Neural crest cell (in vitro differentiated cells): Measurements from ENCODE around the gene NAGPA. TPM values are rescaled to one million over a fixed set of nuclear protein-coding genes. Genes with fewer than 3 reads are reported as not detected.
"Not testable (repeated sequence)": the region's sequence is repeated elsewhere in the genome, so short reads cannot be mapped to it uniquely, and the experiment has no call there.

ENCODE experiments used
- DNase-seq: peaks from one replicate; pipeline ENCODE4 v3.0.0; 2021; ENCODE audit warnings: low read depth, mixed read lengths, low spot score
- H3K27ac Mint-ChIP-seq: one replicate; pipeline ENCODE4 v1.8.0; 2021; ENCODE audit warnings: mild to moderate bottlenecking, mixed read lengths; ENCODE audit not compliant: unreplicated experiment
- H3K27me3 Mint-ChIP-seq: 2 replicates; pipeline ENCODE4 v1.8.0; 2021; ENCODE audit warnings: low read depth, mild to moderate bottlenecking, mixed read lengths
- H3K36me3 Mint-ChIP-seq: 2 replicates; pipeline ENCODE4 v1.8.0; 2021; ENCODE audit warnings: low read depth, mild to moderate bottlenecking, mixed read lengths
- H3K4me1 Mint-ChIP-seq: 2 replicates; pipeline ENCODE4 v1.8.0; 2021; ENCODE audit warnings: mixed read lengths
- H3K4me3 Mint-ChIP-seq: one replicate; pipeline ENCODE4 v1.8.0; 2021; ENCODE audit warnings: mild to moderate bottlenecking, mixed read lengths
- H3K9me3 Mint-ChIP-seq: 2 replicates; pipeline ENCODE4 v1.8.0; 2021; ENCODE audit warnings: mixed read lengths
- CTCF ChIP-seq: fragments of 200-600 bp; sonication (generic); conservative IDR thresholded peaks from 2 replicates; pipeline ENCODE4 v1.5.0; 2021; ENCODE audit warnings: antibody characterized with exemption, mild to moderate bottlenecking
- long read RNA-seq: library from polyadenylated mRNA; unstranded; transcript quantifications from one replicate; pipeline ENCODE4 v2.0.0, GENCODE V29; 2020
- total RNA-seq: library from RNA; stranded (reverse); gene quantifications from 2 replicates; pipeline ENCODE4 v1.2.1, GENCODE V29; 2021

Gene NAGPA, protein sequence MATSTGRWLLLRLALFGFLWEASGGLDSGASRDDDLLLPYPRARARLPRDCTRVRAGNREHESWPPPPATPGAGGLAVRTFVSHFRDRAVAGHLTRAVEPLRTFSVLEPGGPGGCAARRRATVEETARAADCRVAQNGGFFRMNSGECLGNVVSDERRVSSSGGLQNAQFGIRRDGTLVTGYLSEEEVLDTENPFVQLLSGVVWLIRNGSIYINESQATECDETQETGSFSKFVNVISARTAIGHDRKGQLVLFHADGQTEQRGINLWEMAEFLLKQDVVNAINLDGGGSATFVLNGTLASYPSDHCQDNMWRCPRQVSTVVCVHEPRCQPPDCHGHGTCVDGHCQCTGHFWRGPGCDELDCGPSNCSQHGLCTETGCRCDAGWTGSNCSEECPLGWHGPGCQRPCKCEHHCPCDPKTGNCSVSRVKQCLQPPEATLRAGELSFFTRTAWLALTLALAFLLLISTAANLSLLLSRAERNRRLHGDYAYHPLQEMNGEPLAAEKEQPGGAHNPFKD
- 11.0 and 15.3 TPM in 2 replicates for total RNA-seq
- long read RNA-seq, partial matches to known transcripts: 0 of 2 reads
- long read RNA-seq, other reads (novel, unspliced or antisense): 2 of 2 reads

GRCh38 chr16:5033256-5034166 lies at the start of gene NAGPA:
NAGPA (minus strand) TSS chr16:5033935; CDS start chr16:5033914, 21 bp downstream.
- peaks cover 28% of the 10 kb centered on the region for H3K4me1 Mint-ChIP-seq
- H3K27me3 Mint-ChIP-seq: peaks cover 10% of the 10 kb centered on the region
- peak; percentile 76 for DNase-seq
- peak within 1 kb of the TSS; percentile 93 for H3K27ac Mint-ChIP-seq
- peak within 1 kb of the TSS; percentile 91 for H3K4me3 Mint-ChIP-seq
- no peaks in the 10 kb centered on the region for H3K36me3 Mint-ChIP-seq
- TF ChIP-seq CTCF: no peak
- H3K9me3 Mint-ChIP-seq: no peaks in the 10 kb centered on the region

GRCh38 chr16:5080996-5081395 lies 47.3 kb upstream of the NAGPA start:
- H3K9me3 Mint-ChIP-seq, H3K27ac Mint-ChIP-seq, H3K4me3 Mint-ChIP-seq, H3K36me3 Mint-ChIP-seq, DNase-seq, H3K4me1 Mint-ChIP-seq, H3K27me3 Mint-ChIP-seq: not testable (repeated sequence)

- DNase-seq: not testable (repeated sequence)
Measured at GRCh38 chr16:5080461-5080860, 46.7 kb upstream of the NAGPA start.

DNA sequence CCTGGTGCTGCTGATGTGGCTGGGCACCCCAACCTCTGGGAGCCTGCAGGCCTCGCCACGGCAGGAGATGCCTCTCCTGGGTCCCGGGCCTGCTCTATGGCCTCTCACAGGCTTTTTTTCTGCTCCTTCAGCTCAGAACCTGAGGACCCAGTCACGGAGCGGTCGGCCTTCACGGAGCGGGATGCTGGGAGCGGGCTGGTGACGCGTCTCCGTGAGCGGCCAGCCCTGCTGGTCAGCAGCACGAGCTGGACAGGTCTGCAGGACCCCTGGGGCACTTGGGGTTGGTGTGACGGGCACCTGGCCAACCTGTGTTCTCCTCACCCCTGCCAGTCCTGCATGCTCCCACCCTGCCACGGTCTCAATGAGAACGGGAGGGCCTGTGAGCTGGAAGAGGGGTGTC lies 44.9 kb upstream of the NAGPA start:
- no peak overlapping the region for H3K4me3 Mint-ChIP-seq
- H3K36me3 Mint-ChIP-seq: peaks cover 5% of the 10 kb centered on the region
- no peaks in the 10 kb centered on the region for H3K9me3 Mint-ChIP-seq
- DNase-seq: no peak
- H3K27ac Mint-ChIP-seq: no peak overlapping the region
- H3K4me1 Mint-ChIP-seq: no peaks in the 10 kb centered on the region
- H3K27me3 Mint-ChIP-seq: no peaks in the 10 kb centered on the region
- no peak for TF ChIP-seq CTCF

More at GRCh38 chr16:5080461-5080860, 46.7 kb upstream of the NAGPA start:
- H3K36me3 Mint-ChIP-seq, H3K27ac Mint-ChIP-seq, H3K4me1 Mint-ChIP-seq, H3K27me3 Mint-ChIP-seq, H3K4me3 Mint-ChIP-seq, H3K9me3 Mint-ChIP-seq: not testable (repeated sequence)

DNA sequence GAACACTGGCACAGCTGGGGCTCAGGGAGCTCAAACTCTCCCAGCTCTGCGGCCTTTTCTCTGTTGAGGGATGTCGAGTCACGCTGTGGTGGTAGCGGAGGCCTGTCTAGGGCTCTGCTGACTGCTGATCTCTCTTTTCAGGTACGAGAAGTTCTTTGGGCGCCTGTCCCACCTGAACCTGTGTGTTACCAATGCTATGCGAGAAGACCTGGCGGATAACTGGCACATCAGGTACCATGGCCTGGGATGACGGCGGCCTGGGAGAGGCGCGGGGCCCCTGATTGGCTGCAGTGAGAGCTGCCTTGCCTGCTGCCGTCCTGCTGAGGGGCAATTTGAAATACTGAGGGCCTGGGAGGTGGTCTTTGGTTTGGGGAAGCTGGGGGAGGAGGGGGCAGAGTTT lies 43.6 kb upstream of the NAGPA start:
- no peak overlapping the region for H3K27ac Mint-ChIP-seq
- H3K36me3 Mint-ChIP-seq: peaks cover 5% of the 10 kb centered on the region
- H3K4me3 Mint-ChIP-seq: no peak overlapping the region
- H3K27me3 Mint-ChIP-seq: no peaks in the 10 kb centered on the region
- no peak for TF ChIP-seq CTCF
- H3K9me3 Mint-ChIP-seq: no peaks in the 10 kb centered on the region
- DNase-seq: no peak
- H3K4me1 Mint-ChIP-seq: peaks cover 10% of the 10 kb centered on the region

GRCh38 chr16:5075637-5076036 lies 41.9 kb upstream of the NAGPA start:
- no peaks in the 10 kb centered on the region for H3K27me3 Mint-ChIP-seq
- H3K4me3 Mint-ChIP-seq: peak overlapping the region; percentile 42
- H3K36me3 Mint-ChIP-seq: peaks cover 5% of the 10 kb centered on the region
- no peak overlapping the region for H3K27ac Mint-ChIP-seq
- no peak for TF ChIP-seq CTCF
- DNase-seq: no peak
- H3K9me3 Mint-ChIP-seq: no peaks in the 10 kb centered on the region
- peaks cover 13% of the 10 kb centered on the region for H3K4me1 Mint-ChIP-seq

- H3K36me3 Mint-ChIP-seq, H3K27ac Mint-ChIP-seq, H3K27me3 Mint-ChIP-seq, DNase-seq, H3K4me3 Mint-ChIP-seq, H3K9me3 Mint-ChIP-seq: not testable (repeated sequence)
- H3K4me1 Mint-ChIP-seq: peaks cover 13% of the 10 kb centered on the region
Measured at GRCh38 chr16:5073771-5074170, 40.0 kb upstream of the NAGPA start.
